LHCN-M2 (cell line): Measurements from ENCODE around the gene MPIG6B. TPM values are rescaled to one million over a fixed set of nuclear protein-coding genes. Genes with fewer than 3 reads are reported as not detected.
"Not testable (repeated sequence)": the region's sequence is repeated elsewhere in the genome, so short reads cannot be mapped to it uniquely, and the experiment has no call there.

Source experiments
- DNase-seq: peaks from one replicate; pipeline ENCODE4 v3.0.0-alpha.2; 2012; ENCODE audit warnings: low read depth
- total RNA-seq: library from RNA; depleted of rRNA; stranded (reverse); fragments of >200 nt; gene quantifications from 2 replicates; pipeline ENCODE4 v1.2.3, GENCODE V29; 2014

The MPIG6B gene
- total RNA-seq, 1 experiment from 2014 or later, result not detected

DNA sequence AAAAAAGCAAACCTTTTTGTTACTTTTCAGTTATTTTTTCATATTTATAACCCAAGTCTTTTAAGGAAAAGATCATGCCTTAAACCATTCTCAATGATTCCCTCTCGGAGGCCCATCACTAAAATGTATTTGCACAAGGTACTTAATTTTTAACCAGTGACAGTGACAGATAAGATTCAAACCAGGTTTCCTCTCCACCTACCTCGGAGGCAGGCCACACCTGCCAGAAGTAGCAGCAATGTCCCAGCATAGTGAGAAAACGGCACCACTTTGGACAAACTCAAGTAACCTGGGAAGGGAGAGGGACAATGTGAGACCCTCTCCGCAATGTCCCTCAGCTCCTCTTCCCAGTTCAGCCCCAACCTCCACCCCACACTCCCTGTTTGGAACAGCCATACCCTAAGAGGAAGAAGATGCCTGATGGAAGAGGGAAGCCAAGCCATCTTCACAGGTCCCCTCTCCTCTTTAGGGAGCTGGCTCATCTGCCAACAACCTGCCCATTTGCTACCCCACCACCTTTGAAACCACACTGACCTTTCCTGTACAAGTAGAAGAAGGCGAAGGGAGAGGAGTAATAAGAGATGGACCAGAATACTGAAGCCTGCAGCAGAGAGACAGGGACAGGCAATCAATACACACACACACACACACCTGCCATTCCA, 22.3 kb upstream of the MPIG6B start:
- DNase-seq, result no peak

DNA sequence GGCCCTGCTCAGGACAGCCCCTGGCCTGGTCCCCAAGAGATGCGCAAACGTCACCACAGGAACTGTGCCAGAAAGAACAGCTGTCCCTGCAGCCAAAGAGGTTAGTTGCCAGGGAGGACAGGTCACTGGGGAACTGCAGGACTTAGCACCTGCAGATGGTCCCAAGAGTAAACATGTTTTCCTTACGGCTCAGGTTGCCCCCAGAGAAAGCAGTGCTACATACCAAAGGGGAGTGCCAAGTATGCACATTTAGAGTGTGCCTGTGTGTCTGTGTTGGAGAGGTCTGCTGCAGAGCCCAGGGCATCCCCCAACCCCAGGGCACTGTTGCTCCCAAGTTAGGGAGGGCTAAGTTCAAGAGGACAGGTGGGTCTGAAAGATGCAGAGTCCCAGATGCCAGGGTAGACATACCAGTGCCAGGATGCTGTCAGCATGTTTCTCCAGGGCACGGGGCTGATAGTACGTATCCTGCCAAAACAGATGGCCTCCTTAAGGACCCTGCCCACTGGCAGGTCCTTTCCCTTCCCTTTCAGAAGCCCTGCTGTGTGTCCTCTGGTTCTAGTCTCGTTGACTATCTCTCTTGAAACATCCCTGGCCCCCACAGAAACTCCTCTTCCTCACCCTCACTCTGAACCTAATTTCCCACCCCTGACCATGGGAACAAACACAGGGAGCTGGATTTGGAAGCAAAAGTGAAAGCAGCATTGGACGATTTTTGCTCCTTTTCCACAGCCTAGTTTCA, 21.3 kb upstream of the MPIG6B start:
- DNase-seq, result peak; percentile 63

- no peak for DNase-seq
Observed at GRCh38 chr6:31702405-31702818, 20.8 kb upstream of the MPIG6B start.

GRCh38 chr6:31702819-31703716, 20.1 kb upstream of the MPIG6B start, which contains the start of gene ABHD16A:
Gene ABHD16A, minus strand, starts transcription at chr6:31703324. Its CDS starts 43 bp downstream, at chr6:31703281.
- DNase-seq, result peak; percentile 98

DNA sequence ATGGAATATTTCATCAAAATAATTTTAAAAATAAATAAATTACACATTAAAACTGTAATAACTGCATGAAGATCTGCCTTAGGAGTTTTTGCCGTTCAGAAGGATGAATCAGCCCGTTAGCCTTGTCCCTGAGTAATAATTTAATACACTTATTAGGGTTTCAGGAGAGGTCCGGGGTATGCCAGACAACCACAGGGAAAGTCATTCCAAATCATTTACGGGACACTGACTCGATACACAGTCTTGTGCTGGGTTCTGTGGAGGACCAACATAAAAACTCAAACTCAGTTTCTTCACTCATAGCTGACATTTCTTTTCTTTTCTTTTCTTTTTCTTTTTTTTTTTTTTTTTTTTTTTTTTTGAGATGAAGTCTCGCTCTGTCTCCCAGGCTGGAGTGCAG, 17.2 kb upstream of the MPIG6B start:
- no peak for DNase-seq

GRCh38 chr6:31706599-31706998, 16.6 kb upstream of the MPIG6B start, which contains the start of gene LY6G6F:
Gene LY6G6F, plus strand, starts transcription at chr6:31706866. Its CDS starts 41 bp downstream, at chr6:31706907.
- no peak for DNase-seq

- no peak for DNase-seq
Observed at GRCh38 chr6:31707701-31708100, 15.5 kb upstream of the MPIG6B start.

GRCh38 chr6:31708224-31708623, 14.9 kb upstream of the MPIG6B start:
- DNase-seq, result no peak

GRCh38 chr6:31709157-31709556, 14.0 kb upstream of the MPIG6B start:
- DNase-seq, result not testable (repeated sequence)

- no peak for DNase-seq
Observed at GRCh38 chr6:31710523-31711219, 12.5 kb upstream of the MPIG6B start.

DNA sequence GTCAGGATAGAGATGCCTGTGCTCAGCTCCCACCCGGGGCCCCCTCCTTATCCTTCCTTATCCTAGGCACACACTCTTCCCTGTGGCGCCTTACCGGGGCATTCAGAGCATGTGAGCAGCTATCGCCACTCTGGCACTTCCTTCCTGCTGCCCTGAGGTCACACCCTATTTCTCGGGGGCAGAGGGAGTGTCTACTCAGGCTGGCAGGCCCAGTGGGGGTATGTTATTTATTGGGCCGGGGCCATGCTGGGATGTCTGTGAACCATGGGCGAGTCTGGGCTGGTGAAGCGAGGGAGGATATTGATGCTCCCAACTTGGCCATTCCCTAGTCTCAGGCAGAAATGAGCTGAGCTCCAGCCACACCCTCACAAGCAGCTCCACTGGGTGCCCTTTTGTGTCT, 11.9 kb upstream of the MPIG6B start:
- DNase-seq, result no peak

GRCh38 chr6:31712296-31712695, 10.9 kb upstream of the MPIG6B start:
- DNase-seq, result no peak

DNA sequence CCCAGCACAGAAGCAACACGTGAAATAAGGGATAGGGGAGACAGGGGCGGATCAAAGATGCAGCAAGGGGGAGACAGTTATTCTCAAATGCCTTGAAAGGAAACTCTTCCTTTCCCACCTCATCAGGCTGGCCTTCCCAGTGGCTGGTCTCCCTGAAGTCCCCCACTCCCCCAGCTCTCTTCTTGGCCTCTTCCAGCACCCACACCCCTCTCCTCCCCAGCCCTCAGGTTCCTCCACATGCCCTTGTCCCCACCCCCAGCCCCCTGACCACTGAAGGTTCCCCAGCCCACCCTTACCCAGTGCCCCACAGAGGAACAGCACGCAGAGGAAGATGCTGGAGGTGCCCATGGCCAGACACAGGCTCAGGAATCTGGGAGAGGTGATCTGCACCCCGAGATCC, 9.7 kb upstream of the MPIG6B start:
- DNase-seq, result no peak

- DNase-seq, result no peak
Observed at GRCh38 chr6:31713991-31714684, 9.0 kb upstream of the MPIG6B start.

DNA sequence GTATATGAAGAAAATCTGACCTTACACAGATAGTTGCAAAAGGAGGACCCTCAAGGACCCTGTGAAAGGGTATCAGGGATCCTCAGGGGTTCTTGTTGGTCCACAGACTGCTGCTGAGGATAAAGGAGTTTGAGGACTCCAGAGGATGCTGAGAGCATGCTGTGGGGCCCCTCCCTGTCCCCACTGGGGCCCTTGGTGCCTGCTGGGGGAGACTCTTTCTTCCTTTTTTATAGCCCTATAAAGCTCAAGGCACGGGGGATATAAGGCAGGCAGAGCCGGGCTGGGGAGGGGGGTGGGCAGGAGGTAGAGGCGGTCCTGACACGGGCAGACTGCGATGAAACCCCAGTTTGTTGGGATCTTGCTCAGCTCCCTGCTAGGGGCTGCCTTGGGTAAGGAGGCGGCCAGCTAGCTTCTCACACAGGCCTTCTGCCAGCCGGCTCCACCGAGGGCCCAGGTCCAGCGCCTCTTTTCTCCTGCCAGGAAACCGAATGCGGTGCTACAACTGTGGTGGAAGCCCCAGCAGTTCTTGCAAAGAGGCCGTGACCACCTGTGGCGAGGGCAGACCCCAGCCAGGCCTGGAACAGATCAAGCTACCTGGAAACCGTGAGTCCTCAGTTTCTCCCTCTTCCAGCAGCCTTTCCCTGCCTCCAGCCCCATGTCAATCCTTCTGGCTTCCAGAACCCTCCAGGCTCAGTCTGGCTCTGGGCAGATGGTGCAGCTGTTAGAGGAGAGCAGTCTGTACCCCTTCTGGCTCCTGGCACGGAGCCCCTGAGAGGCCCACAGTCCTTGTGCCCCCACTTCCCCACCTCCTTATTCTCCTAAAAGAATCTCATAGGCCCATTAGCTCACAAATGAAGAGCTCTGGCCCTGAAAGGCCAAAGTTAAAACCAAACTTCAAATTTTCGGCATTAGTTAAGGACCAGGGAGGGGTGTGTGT, 7.9 kb upstream of the MPIG6B start, which contains the start of gene LY6G6D:
LY6G6D (plus strand) TSS at position 327 of the 937 bp plus-strand sequence; CDS start at position 335, 8 bp downstream.
- DNase-seq, result no peak

- DNase-seq, result no peak
Observed at GRCh38 chr6:31717499-31718222, 5.5 kb upstream of the MPIG6B start.

GRCh38 chr6:31718265-31718664, 4.9 kb upstream of the MPIG6B start:
- no peak for DNase-seq

DNA sequence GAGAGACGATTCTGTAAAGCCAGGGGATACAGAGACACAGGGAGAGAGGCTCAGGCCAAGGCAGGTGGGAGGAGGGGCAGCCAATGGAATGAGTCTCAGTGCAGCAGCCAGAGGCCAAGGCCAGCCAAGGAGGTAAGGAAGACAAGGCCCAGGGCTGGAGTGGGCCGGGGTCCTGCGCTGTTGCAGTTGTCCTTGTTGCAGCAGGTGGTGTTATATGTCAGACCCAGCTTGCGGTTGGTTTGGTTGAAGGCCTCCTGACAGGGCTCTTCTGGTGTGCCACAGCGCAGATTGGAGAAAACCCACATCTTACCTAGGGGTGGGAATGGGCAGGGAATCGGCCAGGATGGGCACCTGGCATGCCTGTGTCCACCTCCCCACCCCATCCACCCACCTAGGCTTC, 4.2 kb upstream of the MPIG6B start:
- DNase-seq, result no peak
